HPDE6-E6E7 (cell line): Measurements from ENCODE around the gene AHNAK.
"Not testable (repeated sequence)": the region's sequence is repeated elsewhere in the genome, so short reads cannot be mapped to it uniquely, and the experiment has no call there.

ENCODE experiments used
- DNase-seq: peaks from one replicate; pipeline ENCODE4 v3.0.0; 2011; ENCODE audit warnings: missing footprints; ENCODE audit errors: extremely low spot score

AHNAK gene

DNA sequence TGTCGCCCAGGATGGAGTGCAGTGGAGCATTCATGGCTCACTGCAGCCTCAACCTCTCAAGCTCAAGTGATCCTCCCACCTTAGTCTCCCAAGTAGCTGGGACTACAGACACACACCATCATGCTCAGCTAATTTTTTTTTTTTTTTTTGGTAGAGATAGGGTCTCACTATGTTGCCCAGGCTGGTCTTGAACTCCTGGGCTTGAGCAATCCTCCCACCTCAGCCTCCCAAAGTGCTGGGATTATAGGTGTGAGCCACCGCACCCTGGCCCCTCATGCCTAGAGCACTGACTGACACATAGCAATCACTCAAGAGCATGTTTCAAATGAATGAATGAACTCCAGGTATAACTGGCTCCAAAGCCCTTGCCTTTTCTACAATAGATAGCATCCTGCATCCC lies 3.9 kb upstream of the AHNAK start:
- DNase-seq: not testable (repeated sequence)

DNA sequence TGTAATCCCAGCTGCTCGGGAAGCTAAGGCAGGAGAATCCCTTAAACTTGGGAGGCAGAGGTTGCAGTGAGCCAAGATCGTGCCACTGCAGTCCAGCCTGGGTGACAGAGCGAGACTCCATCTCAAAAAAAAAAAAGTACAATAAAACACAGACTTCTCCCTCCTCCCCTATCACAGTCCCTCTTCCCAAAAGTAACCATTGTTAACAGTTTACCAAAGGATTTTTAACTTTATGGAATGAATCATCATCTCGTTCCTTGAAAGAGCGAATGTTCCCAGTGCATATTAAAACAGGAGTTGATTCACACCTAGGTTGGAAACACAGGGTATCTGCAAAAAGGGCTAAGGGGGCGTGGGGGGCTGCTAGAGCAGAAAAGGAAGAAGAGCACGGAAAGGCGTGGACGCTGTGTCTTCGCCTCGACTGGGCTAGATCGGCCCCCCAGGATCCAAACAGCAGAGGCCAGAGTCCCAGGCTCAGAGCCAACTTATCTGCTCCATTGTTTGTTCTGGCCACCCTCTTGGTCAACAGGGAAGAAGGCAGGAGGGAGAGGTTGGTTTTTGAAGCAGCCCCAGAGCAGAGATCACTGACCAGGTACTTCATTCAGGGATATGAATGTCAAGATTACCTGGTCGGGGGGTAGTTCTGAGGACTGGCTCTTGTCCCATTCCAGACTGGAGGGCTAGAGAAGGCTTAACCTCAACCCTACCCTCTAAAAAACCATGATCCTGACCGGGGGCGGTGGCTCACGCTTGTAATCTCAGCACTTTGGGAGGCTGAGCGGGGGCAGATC lies 2.1 kb upstream of the AHNAK start:
- no peak for DNase-seq

DNA sequence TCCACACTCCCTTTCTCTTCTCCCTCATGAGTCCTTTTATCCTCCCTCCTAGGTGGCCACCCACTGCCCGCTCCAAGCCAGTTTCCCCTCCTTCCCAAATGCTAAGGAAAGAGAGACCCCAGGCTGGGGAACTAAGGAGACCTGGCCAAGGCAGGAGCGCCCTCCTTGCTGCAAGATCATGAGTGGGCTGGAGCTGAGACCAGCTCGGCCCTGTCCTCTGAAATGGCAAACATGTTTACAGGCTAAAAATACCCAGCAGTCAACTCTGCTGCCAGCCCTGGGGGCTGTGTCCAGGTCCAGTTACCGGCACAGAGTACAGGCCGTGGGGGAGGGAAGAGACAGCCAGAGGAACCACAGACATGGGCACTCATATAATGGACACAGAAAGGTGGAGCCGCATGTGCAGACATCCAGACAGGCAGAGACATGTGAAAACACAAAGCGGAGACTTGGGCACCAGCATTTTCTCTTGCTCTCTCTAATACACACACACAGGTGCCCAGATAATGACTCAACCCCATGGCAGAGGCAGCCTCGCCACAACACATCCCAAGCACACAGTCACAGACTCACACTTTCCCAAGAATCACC lies 1.2 kb upstream of the AHNAK start:
- peak; percentile 78 for DNase-seq

DNA sequence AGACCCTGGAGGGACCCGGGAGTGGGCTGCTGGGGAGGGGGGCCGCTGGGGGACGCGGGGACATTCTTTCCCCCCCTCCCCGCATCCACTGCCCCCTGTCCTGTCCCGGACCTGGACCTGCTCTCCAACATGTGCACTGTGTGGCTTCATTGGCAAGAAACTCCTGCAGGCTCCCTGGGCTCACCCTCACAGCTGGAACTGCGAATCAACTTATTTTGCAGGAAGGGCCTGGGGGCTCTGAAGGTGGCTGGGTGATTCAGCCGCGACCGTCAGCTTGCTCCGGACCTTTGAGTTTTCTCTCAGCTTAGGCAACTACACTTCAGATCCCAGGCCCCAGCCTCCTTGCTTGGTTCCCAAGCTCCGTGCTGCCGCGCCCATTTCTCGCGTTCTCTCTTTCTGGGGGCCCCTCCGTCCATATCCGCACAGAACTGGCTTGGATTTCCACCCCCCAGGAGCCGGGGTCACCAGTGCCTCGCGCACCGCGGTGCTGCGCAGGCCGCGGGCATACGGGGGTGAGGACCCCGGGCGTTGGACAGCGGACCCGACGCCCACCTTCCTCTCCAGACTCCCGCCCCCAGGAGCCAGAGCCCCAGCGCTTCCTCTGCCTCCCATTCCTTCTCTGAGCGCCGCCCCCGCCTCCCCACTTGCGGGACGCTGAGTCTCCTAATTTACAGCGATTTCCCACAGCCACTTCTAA lies 471 bp upstream of the AHNAK start:
- no peak for DNase-seq

DNA sequence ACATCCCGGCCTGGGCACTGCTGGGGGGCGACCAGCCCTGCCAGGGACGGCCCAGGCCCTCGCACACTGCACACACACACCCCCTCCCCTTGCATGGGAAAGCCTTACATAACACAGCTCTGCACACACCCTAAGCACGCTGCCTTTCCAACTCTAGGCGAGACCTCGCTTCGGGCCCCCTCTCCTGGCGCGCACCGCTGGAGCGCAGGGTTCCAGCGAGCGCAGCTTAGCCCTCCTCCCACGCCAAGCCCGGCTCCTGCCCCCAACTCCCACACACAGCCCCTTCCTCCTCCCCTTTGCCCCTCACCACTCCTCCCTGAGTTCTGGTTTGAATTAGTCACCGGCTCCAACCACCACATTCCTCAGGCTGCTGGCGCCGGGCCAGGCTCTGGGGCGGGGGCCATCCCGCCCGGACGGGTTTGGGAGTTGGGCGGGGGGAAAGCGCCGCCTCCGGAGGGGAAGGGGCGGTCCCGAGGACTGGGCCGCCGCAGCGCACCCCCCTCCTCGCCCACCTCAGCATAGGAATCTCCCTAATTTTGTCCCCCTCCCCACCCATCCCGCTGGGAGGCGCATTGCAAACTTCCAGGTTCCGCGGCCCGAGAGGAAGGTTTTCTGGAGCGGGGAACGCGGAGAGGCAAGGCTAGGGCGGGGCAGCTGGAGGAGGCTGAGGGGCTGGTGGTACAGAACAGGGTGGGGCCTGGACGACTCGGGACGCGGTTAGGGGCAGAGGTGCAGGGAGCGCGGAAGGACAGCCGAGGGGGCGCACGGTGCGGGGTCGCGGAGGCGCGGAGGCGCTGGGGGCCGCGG lies 966 bp downstream of the AHNAK start:
- no peak for DNase-seq

DNA sequence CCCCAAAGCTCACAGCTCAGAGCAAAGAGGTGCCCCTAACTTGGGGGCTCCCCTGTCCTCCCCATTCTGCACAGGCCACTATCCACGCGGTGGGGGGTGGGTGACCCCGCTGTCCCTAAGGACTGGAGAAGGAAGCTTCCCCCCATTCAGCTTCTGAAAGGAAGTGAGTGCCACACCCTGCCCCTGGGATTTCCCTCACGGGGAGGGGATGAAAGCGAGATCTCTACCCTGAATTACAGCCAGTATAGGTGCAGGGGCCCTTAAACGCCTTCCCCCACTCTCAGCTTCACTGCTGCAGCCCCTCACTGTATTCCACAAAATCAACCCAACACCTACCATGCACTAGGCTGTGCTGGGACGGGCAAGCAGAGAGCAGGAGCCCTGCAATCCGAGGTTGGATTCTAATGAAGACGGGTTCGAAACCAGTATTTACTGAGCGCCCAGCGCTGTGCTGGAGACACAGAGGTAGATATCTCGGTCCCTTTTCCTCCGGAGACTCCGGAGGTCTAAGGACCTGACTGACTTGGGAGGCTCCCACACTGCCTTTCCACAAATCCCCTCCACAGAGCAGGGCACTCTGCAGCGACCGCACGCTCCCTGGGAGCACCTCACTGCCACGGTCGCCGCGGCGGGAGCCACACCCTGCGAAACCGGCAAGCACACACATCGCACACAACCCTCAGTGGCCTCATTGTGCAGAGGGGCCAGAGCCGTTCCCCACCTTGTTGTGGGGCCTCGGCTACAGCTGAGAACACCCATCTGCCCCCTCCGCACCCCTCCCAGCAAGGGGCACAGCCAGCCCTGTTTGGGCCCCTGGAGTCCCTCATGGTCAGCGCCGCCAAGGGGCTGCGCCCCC lies 1.8 kb downstream of the AHNAK start:
- DNase-seq: no peak

DNA sequence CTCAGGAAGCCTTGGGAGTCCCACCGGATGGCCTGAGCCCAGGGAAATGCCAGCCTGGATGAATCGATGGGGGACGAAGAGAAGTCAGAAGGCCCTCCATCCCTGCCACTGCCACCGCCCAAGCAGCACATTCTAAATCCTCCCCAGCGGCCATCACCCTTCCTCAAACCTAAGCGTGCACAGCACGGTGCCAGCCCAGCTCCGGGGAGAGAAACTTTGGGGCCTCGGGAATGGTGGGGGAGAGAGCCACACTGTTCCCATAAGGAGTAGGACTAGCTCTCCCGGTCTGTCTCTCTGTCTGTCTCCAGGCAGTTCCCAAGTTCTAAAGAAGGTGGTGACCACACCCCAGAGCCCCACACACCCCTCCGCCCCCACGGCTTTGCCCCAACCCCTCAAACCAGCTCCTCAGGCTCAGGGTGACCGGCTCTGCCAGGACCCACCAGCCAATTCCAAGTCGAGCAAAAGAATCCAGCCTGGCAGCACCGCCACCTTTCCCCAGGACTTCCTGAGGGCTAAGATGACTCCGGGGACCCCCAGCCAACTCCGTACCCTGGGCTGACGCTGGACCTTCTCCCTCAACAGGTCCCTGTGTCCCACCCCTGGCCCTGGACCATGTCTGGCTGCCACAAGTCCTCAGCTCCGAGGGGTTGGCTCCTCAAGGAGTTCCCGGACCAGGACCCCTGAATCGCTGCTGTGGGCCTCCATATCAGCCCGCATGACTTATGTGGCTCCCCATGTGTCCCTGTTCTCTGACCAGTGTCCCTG lies 2.7 kb downstream of the AHNAK start:
- no peak for DNase-seq

DNA sequence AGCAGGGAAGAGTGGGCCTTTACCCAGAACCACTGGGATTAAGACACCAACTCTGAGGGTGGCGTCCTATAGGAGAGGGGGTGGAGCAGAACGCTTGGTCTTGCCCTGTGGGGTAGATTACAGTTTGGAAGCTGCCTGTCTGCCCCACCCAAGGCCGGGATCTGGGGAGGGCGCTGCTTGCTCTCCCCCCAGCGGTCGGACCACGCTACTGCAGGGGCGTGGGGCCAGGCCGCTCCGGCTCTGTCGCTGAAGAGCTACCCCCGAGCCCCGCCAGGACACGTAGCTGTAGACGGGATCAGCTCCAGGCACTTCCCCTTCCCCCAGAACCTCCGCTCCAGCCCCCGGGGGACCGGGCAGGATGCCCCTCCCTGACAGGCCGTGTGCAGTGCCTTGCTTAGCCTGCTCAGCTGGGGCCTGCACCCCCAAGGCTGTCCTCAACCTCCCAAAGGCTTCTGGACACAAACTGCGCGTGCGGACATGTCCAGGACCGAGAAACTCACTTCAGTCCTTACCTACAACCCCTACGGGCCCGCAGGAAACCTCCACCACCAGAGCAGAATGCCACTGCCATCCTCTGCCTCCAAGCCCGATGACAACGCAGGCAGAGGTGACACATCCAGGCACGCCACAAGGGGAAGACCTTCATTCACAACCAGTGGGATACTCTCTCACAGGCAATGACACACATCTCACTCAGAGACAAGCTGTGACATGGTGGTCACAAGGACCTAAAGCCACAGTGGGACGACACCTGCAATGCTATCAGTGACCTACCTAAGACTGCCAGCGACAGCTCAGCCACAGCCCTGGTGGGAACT lies 3.6 kb downstream of the AHNAK start:
- no peak for DNase-seq

DNA sequence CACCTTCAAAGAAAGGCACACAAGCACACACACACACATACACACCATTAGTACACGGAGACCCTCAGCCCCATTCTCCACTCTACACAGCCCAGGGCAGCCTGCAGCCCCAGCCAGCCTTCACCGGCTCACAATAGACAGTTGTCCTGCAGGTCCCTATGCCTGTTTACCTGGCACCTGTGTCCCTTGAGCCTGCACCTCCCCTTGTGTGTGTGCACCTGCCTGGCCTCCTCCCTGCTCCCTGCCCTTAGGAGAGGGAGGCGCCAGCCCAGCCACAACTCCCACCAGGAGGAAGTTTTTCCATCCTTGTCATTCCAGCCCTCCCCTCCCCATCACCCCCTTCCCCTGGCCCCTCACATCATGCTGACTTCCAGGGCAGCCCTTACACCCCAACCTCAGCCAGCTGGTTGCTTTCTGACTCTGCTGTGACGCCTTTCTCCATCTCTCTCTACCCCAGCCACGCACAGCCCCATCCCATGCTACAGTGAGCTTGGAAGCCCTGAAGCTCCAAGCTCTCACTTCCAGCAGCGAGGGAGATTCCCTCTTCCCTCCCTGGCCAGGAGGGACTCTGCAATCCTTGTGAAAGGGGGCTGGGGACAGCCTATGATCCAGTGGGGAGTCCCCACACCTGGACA lies 4.4 kb downstream of the AHNAK start:
- no peak for DNase-seq

DNA sequence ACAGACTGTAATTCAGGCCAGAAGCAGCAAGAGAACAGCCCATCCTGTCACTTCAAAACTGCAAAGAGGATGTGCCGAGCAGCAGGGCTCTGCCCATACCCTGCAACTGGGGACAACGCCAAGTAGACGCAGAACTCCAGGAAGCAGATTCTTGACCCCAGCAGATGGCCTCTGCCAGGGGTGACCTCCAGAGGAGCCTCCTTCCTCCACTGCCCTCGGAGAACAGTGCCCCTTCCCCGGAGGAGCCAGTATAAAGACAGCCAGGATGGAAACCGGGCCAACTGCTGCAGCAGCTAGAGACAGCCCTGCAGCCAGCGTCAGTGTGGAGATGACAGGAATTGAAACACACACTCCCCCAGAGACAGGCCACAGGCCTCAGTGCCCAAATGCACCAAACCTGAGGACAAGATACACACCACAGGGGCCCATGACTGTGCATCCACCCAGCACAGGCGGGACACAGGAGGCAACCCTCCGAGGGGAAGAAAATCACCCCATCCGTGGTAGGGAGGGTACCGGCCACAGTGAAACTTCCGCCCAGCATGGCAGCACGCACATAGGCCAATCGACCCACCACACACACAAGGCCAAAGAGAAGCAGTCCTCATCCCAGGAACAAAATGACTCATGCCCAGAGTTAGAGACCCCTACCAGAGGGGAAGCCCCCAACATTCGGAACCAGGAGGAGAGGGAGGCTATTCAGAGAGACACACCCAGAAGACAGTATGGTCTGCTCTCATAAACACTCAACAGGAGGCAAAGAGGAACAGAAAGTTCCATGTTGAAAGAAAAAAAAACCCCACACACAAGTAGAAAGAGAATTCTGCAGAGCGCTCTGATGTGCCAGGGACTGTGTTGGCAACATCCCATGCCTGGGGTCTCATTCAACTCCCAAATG lies 5.6 kb downstream of the AHNAK start:
- no peak for DNase-seq

DNA sequence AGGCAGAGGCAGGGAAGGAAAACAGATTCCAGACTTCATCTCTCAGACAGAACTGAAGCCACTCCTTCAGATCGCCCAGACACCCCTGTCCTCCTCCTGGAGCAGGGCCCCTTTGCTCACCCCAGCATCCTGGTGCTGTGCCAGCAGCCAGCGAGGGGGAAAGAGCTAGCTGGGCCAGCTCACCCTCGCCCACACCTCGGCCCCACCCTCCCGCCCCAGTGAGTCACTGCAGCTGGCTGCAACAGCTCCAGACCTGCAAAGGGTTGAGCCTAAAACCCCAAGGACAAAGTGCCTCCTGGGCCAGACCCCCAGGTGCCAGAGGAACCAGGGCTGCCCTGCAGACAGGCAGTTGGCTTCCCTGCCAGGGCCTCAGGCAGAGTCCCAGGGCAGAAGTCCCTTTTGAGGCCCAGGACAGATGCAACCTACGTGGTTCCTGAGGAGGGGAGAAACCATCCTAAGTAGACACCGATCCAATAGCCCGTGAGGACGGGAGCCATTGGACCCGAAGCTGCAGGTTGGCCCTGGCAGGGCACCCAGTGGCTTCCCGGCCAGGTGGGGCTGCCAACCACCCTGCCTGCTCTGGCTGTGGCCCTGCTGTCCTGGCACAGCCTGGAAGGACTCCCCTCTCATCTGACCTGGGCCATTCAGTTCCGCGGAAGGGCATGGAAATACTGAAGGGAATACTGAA lies 7.2 kb downstream of the AHNAK start:
- peak; percentile 84 for DNase-seq

DNA sequence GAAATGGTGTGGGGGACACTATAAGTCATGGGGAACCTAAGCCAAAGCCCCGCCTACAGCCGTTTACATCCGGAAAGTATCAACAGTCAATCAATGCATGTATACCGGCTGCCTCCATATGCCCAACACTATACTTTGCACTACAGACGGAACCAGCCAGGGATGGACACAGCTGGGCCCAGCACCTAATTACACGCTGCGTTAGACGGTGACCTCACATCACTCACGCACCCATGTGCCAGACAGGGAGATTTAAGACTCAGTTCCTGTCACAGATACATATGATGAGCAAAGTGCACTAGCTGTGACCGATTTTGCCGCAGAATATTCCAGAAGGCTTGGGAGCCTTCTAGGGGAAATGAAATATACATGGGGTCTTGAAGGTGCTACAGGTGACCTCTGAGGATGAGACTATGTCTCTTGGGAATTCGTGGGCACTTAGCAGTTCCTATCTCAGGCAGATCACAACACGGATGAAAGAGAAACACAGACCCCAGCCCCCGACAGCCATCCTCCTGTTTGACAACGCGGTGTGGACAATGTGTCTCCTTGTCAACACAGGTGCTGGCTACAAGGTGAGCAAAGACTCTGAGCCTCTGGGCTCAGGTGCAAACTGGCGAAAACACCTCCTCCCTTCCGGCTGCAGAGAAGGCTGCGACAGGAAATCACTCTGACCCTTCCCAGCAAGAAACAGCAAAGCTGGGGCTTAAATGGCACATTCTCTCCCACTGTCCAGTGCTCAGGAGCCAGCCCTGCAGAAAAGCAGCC lies 8.0 kb downstream of the AHNAK start:
- DNase-seq: no peak

DNA sequence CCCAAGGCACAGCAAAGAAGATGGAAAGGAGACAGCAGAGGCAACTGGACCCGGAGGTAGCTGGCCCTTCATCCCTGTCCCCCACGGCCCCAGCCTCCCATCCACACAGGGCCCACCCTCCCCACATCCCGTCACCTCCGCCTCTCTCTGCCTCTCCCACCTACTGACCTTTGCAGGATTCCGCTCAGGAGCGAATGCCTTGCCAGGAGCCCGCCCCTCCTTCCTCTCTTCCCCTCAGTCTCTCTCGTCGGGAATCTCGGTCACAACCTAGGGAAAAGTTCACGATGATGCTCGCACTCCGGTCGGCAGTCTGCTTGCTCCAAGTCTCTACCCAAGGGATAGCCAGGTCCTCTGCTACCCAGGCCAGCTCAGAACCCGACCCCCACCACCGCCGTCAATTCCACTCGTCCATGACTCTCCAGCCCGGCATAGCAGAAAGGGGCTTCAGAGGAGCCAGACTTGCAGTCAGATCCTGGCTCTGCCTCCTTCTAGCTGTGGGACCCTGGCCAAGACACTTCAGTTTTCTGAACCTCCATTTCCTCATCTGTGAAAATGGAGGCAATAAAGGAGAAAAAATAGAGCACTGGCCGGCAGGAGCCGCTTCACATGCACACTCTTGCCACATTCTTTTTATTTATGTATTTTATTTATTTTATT lies 10.2 kb downstream of the AHNAK start:
- DNase-seq: no peak

DNA sequence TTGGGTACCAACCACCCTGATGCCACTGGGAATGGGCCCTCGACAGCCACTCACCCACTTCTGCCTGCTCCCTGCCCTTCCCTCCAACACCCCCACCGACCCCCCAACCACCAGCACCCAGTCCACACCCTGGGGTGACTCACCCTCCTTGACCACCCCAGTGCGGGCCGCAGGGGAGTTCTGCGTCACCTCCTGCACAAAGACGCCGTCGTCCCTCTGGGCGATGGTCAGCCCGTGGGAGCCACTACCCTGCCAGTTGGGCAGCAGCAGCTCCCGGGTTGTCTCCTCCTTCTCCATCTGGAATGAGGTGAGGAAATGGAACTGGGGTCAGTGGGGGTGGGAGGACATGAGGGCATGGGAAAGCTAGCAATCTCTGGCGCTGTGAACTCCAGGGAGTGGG lies 10.8 kb downstream of the AHNAK start:
- no peak for DNase-seq

DNA sequence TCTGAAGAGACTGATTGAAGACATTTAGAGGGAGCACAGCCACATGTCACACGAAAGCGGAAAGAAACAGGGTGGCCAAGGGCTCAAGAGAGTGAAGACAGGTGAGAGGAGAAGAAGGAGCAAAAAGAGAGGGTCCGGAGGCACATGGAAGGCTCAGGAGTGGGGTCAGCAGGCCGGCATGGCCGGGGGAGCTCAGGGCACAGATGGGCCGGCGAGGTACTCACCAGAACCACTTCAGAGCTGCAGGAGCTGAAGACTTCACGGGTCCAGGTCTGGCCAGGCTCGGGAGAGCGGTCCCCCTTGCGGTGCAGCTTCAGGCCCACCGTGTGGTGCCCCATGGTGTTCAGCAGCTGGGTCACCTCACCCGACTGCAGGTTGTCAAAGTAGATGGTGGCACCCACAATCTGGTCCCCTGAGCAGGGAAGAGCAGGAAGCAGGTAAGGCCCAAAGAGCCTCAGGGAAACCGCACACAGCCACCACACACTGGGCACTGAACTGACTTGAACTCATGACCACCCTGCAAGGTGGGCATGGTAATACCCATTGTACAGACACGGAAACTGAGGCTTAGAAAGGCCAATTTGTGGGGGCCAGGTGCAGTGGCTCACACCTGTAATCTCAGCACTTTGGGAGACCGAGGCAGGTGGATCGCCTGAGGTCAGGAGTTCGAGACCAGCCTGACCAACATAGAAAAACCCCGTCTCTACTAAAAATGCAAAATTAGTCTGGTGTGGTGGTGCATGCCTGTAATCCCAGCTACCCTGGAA lies 11.6 kb downstream of the AHNAK start:
- no peak for DNase-seq
